ENCODE data around the gene HERC2.
"Not testable (repeated sequence)": the region's sequence is repeated elsewhere in the genome, so short reads cannot be mapped to it uniquely, and the experiment has no call there.

Gene HERC2

GRCh38 chr15:28219116-28219515, 102.9 kb downstream of the HERC2 start:
- Histone ChIP-seq H4K20me1 (no peaks in the 10 kb centered on the region), H3K4me1 (no peaks in the 10 kb centered on the region), H3K9me3 (no peaks in the 10 kb centered on the region), H3K9ac (no peak overlapping the region), H3K27ac (no peak overlapping the region), H3K27me3 (no peaks in the 10 kb centered on the region), H3K36me3 (peaks cover 51% of the 10 kb centered on the region), H3K4me3 (no peak overlapping the region), H3K4me2 (no peak overlapping the region)
- TF ChIP-seq Cebpa-rat (IDR thresholded peaks at IDR 0.05), result no peak

DNA sequence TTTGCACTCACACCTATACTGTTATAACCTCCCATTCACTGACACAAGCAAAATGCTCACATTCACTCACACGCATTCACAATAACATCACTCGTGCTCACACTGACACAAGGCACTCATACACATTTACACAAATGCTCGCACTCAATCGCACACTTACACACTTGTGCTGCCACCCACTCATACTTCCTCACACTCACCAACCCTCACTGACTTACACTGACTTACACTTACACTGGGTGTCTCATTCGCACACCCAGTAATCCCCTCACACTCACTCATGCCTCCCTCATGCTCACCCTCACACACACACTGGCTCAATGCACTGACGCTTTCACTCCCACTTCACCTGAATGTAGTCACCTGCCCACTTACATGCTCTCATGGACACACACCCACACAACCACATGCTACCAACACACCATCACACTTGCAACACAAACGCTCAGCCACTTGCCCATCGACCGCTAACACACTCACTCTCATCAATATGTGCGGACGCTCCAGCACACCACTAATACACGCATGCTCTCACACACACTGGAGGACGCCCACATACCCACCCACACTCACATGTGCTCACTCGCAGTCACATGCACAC, 104.9 kb downstream of the HERC2 start:
- H3K27ac ChIP-seq, H4K20me1 ChIP-seq, H3K9ac ChIP-seq, H3K27me3 ChIP-seq, H3K4me3 ChIP-seq, H3K4me2 ChIP-seq, H3K4me1 ChIP-seq, H3K9me3 ChIP-seq: not testable (repeated sequence)
- H3K36me3 ChIP-seq, result peaks cover 49% of the 10 kb centered on the region

DNA sequence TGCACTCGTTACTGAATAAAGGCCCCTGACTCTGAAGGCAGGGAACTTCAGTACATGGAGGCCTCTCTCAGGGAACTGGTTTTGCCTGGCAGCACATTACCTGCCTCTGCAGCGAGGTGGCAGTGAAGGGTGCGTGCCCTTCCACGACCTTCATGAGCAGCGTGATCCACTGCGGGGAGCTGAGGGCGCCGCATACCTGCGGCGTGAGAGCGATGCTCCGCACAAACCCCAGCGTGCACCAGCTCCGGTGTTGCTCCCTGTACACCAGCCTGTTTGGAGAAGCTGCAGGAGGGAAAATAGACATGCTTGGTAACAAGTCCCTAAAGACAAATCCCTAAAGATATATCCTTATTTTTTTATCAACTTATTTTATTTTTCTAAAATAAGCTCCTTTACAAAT, 106.5 kb downstream of the HERC2 start:
- H3K4me2 ChIP-seq, H3K9me3 ChIP-seq, H3K4me1 ChIP-seq, H3K27me3 ChIP-seq, H3K4me3 ChIP-seq, H3K9ac ChIP-seq, H3K27ac ChIP-seq, H4K20me1 ChIP-seq: not testable (repeated sequence)
- peaks cover 57% of the 10 kb centered on the region for H3K36me3 ChIP-seq

DNA sequence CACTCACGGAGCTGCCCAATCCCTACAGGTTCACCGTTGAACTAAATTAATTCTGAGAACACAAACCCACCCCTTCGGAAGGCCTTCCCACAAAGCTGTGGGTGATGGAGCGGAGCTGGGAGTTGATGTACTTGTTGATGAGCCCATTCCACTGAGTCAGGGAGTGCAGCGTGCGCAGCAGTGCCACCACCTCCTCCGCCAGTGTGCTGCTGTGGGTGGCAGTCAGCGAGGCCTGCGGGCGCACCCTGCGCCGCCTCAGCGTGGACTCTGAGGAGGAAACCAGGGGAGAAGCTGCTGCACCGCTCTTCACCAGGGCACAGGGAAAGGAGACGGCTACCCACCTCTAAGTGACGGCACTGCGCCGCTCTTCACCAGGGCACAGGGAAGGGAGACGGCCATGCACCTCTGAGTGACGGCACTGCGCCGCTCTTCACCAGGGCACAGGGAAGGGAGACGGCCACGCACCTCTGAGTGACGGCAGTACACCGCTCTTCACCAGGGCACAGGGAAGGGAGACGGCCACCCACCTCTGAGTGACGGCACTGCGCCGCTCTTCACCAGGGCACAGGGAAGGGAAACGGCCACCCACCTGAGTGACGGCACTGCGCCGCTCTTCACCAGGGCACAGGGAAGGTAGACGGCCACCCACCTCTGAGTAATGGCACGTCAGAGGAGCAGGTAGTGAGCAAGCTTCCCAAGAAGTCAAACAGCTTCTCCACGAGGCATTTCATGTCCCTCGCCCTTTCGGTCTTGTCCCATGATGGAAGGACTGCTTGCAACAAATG, 107.8 kb downstream of the HERC2 start:
- not testable (repeated sequence) for H3K4me3 ChIP-seq, H4K20me1 ChIP-seq, H3K9me3 ChIP-seq, H3K27me3 ChIP-seq, H3K4me2 ChIP-seq, H3K9ac ChIP-seq, H3K4me1 ChIP-seq, H3K27ac ChIP-seq
- peaks cover 49% of the 10 kb centered on the region for H3K36me3 ChIP-seq

- not testable (repeated sequence) for H3K4me3 ChIP-seq, H3K27ac ChIP-seq, H3K4me2 ChIP-seq, H3K4me1 ChIP-seq, H3K27me3 ChIP-seq, H3K9ac ChIP-seq, H3K9me3 ChIP-seq, H4K20me1 ChIP-seq
- H3K36me3 ChIP-seq, result peaks cover 41% of the 10 kb centered on the region
Measured at GRCh38 chr15:28213393-28213792, 108.6 kb downstream of the HERC2 start.

DNA sequence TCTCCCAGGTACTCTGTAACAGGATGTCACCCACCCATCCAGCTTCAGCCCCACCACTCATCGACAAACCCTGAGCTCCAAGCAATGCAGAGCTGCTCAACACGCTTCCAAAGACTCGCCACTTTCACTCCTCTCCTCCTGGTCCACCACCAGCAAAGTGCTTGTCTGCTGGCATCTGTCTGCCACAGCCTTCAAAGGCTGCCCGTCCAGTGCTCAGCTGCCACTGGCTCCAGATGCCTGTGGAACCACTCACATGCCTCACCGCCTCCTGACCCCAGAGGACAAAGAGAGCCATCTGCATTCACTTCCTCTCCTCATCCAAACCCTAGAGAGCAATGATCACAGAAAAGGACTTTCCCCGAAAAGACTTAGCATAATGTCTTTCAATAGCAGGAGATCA, 113.4 kb downstream of the HERC2 start:
- no peaks in the 10 kb centered on the region for H3K27me3 ChIP-seq
- no peak overlapping the region for H3K9ac ChIP-seq
- no peak overlapping the region for H3K4me3 ChIP-seq
- H3K9me3 ChIP-seq, result no peaks in the 10 kb centered on the region
- H3K4me1 ChIP-seq, result peaks cover 18% of the 10 kb centered on the region
- H3K27ac ChIP-seq, result no peak overlapping the region
- H3K4me2 ChIP-seq, result peak overlapping the region; percentile 39
- peaks cover 25% of the 10 kb centered on the region for H3K36me3 ChIP-seq
- no peaks in the 10 kb centered on the region for H4K20me1 ChIP-seq
- TF ChIP-seq Cebpa-rat (IDR thresholded peaks at IDR 0.05), result no peak

DNA sequence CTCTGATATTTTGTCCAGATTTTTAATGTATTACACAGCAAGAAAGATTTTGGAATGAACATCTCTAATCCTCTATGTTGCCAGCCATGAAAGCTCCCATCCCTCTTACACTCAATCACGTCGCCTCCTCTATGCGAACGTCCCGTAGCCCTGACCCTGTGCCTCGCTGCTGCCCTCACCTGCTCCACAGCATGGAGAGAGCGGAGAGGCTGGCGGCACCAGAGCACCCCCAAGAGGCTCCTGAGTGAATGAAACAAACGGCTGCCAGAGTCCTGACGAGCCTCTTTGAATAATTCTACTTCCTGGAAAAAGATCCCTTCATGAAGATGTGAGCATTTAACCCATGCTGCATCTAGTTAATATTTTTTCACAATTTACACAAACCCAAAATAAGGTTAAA, 116.3 kb downstream of the HERC2 start:
- not testable (repeated sequence) for H3K4me2 ChIP-seq, H3K27ac ChIP-seq, H4K20me1 ChIP-seq, H3K27me3 ChIP-seq, H3K9ac ChIP-seq, H3K4me3 ChIP-seq, H3K9me3 ChIP-seq
- peaks cover 23% of the 10 kb centered on the region for H3K4me1 ChIP-seq
- H3K36me3 ChIP-seq, result peaks cover 18% of the 10 kb centered on the region

DNA sequence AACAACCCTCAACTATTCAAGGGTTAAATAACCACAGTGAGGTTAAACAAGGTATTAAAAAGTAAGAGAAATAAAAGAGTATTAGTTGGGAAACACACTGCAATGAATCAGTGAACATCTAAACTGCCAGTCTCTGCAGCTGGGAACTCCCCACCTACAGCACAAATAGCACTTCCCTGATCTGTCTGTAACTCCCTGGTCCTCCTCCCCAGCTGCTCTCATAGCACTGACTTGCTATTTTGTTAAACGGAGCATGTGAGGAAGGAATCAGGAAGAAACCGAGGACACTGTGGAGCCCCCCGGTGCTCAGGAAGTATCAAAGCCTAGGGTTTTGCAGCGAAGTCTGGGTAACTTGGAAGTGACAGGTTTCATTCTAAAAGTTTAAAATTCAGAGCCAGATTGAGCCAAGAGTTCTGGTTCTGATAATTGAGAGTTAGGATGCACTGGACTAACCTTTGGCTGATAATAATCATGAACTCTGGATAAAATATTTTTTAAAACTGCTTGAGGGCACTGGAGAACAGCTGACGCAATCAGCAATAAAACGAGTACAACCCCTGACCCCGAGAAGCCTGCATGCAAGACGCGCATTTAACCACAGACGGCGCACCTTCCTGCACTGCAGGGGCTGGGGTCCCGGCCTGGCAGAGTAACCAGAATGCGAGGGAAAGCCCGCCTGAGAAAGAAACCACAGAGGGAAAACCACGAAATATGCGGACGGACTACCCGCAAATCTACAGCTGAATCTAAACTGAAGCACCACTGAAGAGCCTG, 118.7 kb downstream of the HERC2 start:
- H4K20me1 ChIP-seq, result not testable (repeated sequence)
- peaks cover 33% of the 10 kb centered on the region for H3K36me3 ChIP-seq
- 0 out of 2 replicates have a peak overlapping the region, but pooled peaks have one; percentile 44 for H3K27ac ChIP-seq

GRCh38 chr15:28202124-28202523, 119.9 kb downstream of the HERC2 start:
- H3K4me3 ChIP-seq, H3K27me3 ChIP-seq, H3K9ac ChIP-seq, H3K4me2 ChIP-seq, H3K9me3 ChIP-seq, H3K4me1 ChIP-seq, H4K20me1 ChIP-seq, H3K27ac ChIP-seq: not testable (repeated sequence)
- peaks cover 44% of the 10 kb centered on the region for H3K36me3 ChIP-seq

More for the DNA sequence above, 118.7 kb downstream of the HERC2 start:
- H3K4me1 ChIP-seq, result peaks cover 13% of the 10 kb centered on the region
- H3K9me3 ChIP-seq, H3K4me3 ChIP-seq, H3K9ac ChIP-seq, H3K27me3 ChIP-seq: not testable (repeated sequence)
- peak overlapping the region; percentile 61 for H3K4me2 ChIP-seq

DNA sequence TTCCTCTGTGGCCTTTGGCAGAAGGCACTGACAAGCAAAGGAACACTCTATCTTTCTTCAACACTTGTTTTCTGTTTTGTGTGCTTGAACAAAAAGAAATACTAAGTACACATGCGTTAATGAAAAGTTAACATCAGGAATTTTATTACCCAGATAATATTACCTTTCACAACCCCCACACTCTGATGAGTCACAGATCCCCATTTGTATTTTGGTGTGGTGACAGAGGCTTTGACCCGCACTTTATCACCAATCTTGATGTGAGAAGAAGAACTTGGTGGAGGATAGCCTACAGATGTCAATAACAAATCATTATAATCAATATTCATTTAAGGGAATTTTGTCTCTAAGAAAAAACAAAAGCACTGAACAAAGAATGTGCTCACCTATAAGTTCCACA, 123.8 kb downstream of the HERC2 start:
- not testable (repeated sequence) for H3K9ac ChIP-seq, H4K20me1 ChIP-seq, H3K4me3 ChIP-seq, H3K9me3 ChIP-seq, H3K4me2 ChIP-seq, H3K4me1 ChIP-seq, H3K27me3 ChIP-seq, H3K27ac ChIP-seq
- H3K36me3 ChIP-seq, result peaks cover 58% of the 10 kb centered on the region

DNA sequence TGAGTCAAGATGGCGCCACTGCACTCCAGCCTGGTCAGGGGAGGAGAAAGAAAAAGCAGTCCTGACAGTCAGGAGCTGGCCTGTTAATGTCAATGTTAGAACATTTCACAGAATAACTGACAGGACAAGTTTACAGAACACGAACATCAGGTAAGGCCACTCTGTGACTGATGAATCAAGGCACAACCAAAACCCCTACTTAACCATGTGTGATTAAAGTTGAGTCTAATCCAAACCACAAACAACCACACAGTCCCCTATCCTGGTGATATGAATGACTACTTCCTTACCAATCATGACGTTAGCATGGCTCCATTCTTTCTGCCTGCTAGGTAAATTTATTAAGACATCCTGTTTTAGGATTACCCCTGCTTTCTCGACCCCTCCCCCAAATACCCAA, 124.3 kb downstream of the HERC2 start:
- not testable (repeated sequence) for H3K4me2 ChIP-seq, H3K27ac ChIP-seq, H3K9me3 ChIP-seq, H3K9ac ChIP-seq, H3K4me1 ChIP-seq, H3K4me3 ChIP-seq, H3K27me3 ChIP-seq, H4K20me1 ChIP-seq
- H3K36me3 ChIP-seq, result peaks cover 60% of the 10 kb centered on the region

- peaks cover 68% of the 10 kb centered on the region for H3K36me3 ChIP-seq
- H3K4me2 ChIP-seq, H3K27ac ChIP-seq, H3K27me3 ChIP-seq, H3K4me3 ChIP-seq, H4K20me1 ChIP-seq, H3K9ac ChIP-seq, H3K9me3 ChIP-seq: not testable (repeated sequence)
- peaks cover 14% of the 10 kb centered on the region for H3K4me1 ChIP-seq
Measured at GRCh38 chr15:28196581-28196980, 125.4 kb downstream of the HERC2 start.
